CD4-positive, alpha-beta T cell (primary cell): ENCODE measurements around the gene CYP26B1. TPM values are rescaled to one million over a fixed set of nuclear protein-coding genes. Genes with fewer than 3 reads are reported as not detected.

Source experiments
- ATAC-seq: fragments of 200-7000 bp; cut with Tn5 transposase; one replicate; pipeline ENCODE4 v1.10.0; 2022; ENCODE audit warnings: mild to moderate bottlenecking; ENCODE audit not compliant: poor library complexity
- CTCF ChIA-PET: fragments of 350-600 bp; sonication (Branson Sonifier 250); formaldehyde crosslinking; loops from one replicate; lab custom pipeline; 2021; ENCODE audit warnings: antibody characterized with exemption, inconsistent platforms; lab: Charles Lee
- POLR2A ChIA-PET: fragments of 350-600 bp; sonication (Branson Sonifier 250); formaldehyde crosslinking; loops from one replicate; lab custom pipeline; 2021; ENCODE audit warnings: antibody characterized with exemption, inconsistent platforms; lab: Charles Lee
- DNase-seq, 14 experiments: peaks; one replicate each; pipeline ENCODE4 v3.0.0-alpha.2; 2013 to 2020; ENCODE audit warnings: mixed read lengths in 2 of 14
- H3K27ac ChIP-seq, 2 donors: one replicate each; pipeline versions ENCODE4 v1.5.1 to v1.7.0; 2013; ENCODE audit warnings: low read length in 2 of 2, low read depth in 1 of 2, mild to moderate bottlenecking in 1 of 2
- H3K27me3 ChIP-seq, 2 experiments: 1 replicate in 1 of 2; 2 replicates in 1 of 2; pipeline versions ENCODE4 v1.6.1 to v1.7.0; 2013; ENCODE audit warnings: low read length in 2 of 2, control low read depth in 1 of 2, mild to moderate bottlenecking in 1 of 2, moderate library complexity in 1 of 2; ENCODE audit not compliant: insufficient read depth in 2 of 2, control insufficient read depth in 1 of 2
- H3K36me3 ChIP-seq: one replicate; pipeline ENCODE4 v1.6.1; 2013; ENCODE audit warnings: low read length, control low read depth; ENCODE audit not compliant: insufficient read depth
- H3K4me1 ChIP-seq: one replicate; pipeline ENCODE4 v1.6.1; 2013; ENCODE audit warnings: low read length, control low read depth; ENCODE audit not compliant: insufficient read depth
- H3K4me3 ChIP-seq: one replicate; pipeline ENCODE4 v1.5.1; 2013; ENCODE audit warnings: mild to moderate bottlenecking, low read length, moderate library complexity
- H3K9me3 ChIP-seq, 2 experiments: 1 replicate in 1 of 2; 2 replicates in 1 of 2; pipeline versions ENCODE4 v1.6.1 to v1.7.0; 2013; ENCODE audit warnings: low read length in 2 of 2, mild to moderate bottlenecking in 2 of 2, control low read depth in 1 of 2, moderate library complexity in 1 of 2; ENCODE audit not compliant: control insufficient read depth in 1 of 2, insufficient read depth in 1 of 2
- H3K27ac Mint-ChIP-seq: one replicate; pipeline ENCODE4 v1.8.0; 2020; ENCODE audit warnings: mixed read lengths
- H3K27me3 Mint-ChIP-seq: one replicate; pipeline ENCODE4 v1.8.0; 2021; ENCODE audit warnings: mixed read lengths
- H3K36me3 Mint-ChIP-seq: one replicate; pipeline ENCODE4 v1.8.0; 2021; ENCODE audit warnings: low read depth, mixed read lengths
- H3K4me1 Mint-ChIP-seq: one replicate; pipeline ENCODE4 v1.8.0; 2021; ENCODE audit warnings: low read depth, mixed read lengths
- H3K4me3 Mint-ChIP-seq: one replicate; pipeline ENCODE4 v1.8.0; 2020; ENCODE audit warnings: mild to moderate bottlenecking, mixed read lengths
- H3K9me3 Mint-ChIP-seq: one replicate; pipeline ENCODE4 v1.8.0; 2020; ENCODE audit warnings: mixed read lengths
- CTCF ChIP-seq: fragments of 200-600 bp; IDR thresholded peaks from one replicate; pipeline ENCODE4 v1.8.0; 2022; ENCODE audit warnings: antibody characterized with exemption, mild to moderate bottlenecking
- intact Hi-C, 2 experiments: fragments of 100-400 bp; cut with DNase I in 1 of 2; cut with micrococcal nuclease in 1 of 2; formaldehyde crosslinking; loops; one replicate each; pipeline versions ENCODE4 v1.15.1 to v1.9.0; 2023 to 2025; cut with DNase I, micrococcal nuclease
- total RNA-seq, 174 experiments: library from RNA in 2 of 174; stranded (reverse) in 2 of 174; gene quantifications; one replicate each; pipeline ENCODE4 v1.2.3 and lab custom pipeline; 2021 to 2026

Gene CYP26B1
- total RNA-seq, 2 experiments from 2014 or later: 0.05 TPM; not detected in 1

GRCh38 chr2:72094701-72095100 is 53.0 kb downstream of the CYP26B1 start:
- POLR2A ChIA-PET: no interaction called here
- Mint-ChIP-seq H3K27me3 (peaks cover 16% of the 10 kb centered on the region), H3K27ac (no peak overlapping the region), H3K4me3 (no peak overlapping the region), H3K4me1 (no peaks in the 10 kb centered on the region), H3K36me3 (no peaks in the 10 kb centered on the region), H3K9me3 (no peaks in the 10 kb centered on the region)
- no peaks in the 10 kb centered on the region for H3K36me3 ChIP-seq
- TF ChIP-seq CTCF: no peak
- H3K27ac ChIP-seq: no peak overlapping the region
- no peaks in the 10 kb centered on the region for H3K27me3 ChIP-seq
- CTCF ChIA-PET: no interaction called here
- no peak for ATAC-seq
- no peak overlapping the region for H3K4me3 ChIP-seq
- peaks cover 0 to 9% of the 10 kb centered on the region in 2 experiments for H3K9me3 ChIP-seq
- intact Hi-C loops: no loop called here
- no peaks in the 10 kb centered on the region for H3K4me1 ChIP-seq
- no peak for DNase-seq

GRCh38 chr2:72092111-72092510 is 55.6 kb downstream of the CYP26B1 start:
- no peaks in the 10 kb centered on the region for H3K27me3 ChIP-seq
- H3K4me3 Mint-ChIP-seq: no peak overlapping the region
- no peaks in the 10 kb centered on the region for H3K9me3 Mint-ChIP-seq
- intact Hi-C loops: no loop called here
- no peaks in the 10 kb centered on the region for H3K36me3 ChIP-seq
- H3K36me3 Mint-ChIP-seq: no peaks in the 10 kb centered on the region
- no peaks in the 10 kb centered on the region for H3K4me1 Mint-ChIP-seq
- H3K4me1 ChIP-seq: no peaks in the 10 kb centered on the region
- ChIA-PET POLR2A (no interaction called here), CTCF (no interaction called here)
- no peak overlapping the region for H3K27ac Mint-ChIP-seq
- H3K27ac ChIP-seq: no peak overlapping the region
- ATAC-seq: no peak
- H3K27me3 Mint-ChIP-seq: peaks cover 17% of the 10 kb centered on the region
- DNase-seq: no peak
- no peak for TF ChIP-seq CTCF
- H3K4me3 ChIP-seq: no peak overlapping the region
- peaks cover 0 to 9% of the 10 kb centered on the region in 2 experiments for H3K9me3 ChIP-seq

- H3K27ac Mint-ChIP-seq: no peak overlapping the region
- CTCF ChIA-PET: no interaction called here
- TF ChIP-seq CTCF: no peak
- H3K27ac ChIP-seq: no peak overlapping the region
- H3K27me3 ChIP-seq: no peaks in the 10 kb centered on the region
- H3K4me3 ChIP-seq: no peak overlapping the region
- H3K4me1 Mint-ChIP-seq: no peaks in the 10 kb centered on the region
- H3K4me1 ChIP-seq: no peaks in the 10 kb centered on the region
- no peaks in the 10 kb centered on the region for H3K36me3 Mint-ChIP-seq
- H3K9me3 ChIP-seq: peaks cover 0 to 9% of the 10 kb centered on the region in 2 experiments
- ATAC-seq: no peak
- DNase-seq: no peak
- H3K9me3 Mint-ChIP-seq: no peaks in the 10 kb centered on the region
- peaks cover 17% of the 10 kb centered on the region for H3K27me3 Mint-ChIP-seq
- H3K36me3 ChIP-seq: no peaks in the 10 kb centered on the region
- POLR2A ChIA-PET: no interaction called here
- H3K4me3 Mint-ChIP-seq: no peak overlapping the region
- intact Hi-C loops: no loop called here
These were observed 56.7 kb downstream of the CYP26B1 start for GRCh38 chr2:72090781-72091482.
